K562 (cell line): ENCODE results near the gene FN1.
A peak's percentile ranks its signal among the peaks of the same experiment; 100 is the strongest.

Experiments
- ATF1 ChIP-seq, 2 experiments: fragments of 450-650 bp in 1 of 2; IDR thresholded peaks; 2 replicates each; pipeline ENCODE4 v1.6.1; 2016; ENCODE audit warnings: missing compliant biosample characterization in 1 of 2, missing genetic modification characterization in 1 of 2
- CCAR2 ChIP-seq: fragments of 200-400 bp; formaldehyde crosslinking; IDR thresholded peaks from 2 replicates; pipeline ENCODE4 v1.6.1; 2017; ENCODE audit warnings: mild to moderate bottlenecking, low read depth, low read length
- EZH2 ChIP-seq: IDR thresholded peaks from 2 replicates; pipeline ENCODE4 v1.6.1; 2012; ENCODE audit warnings: low read depth, mild to moderate bottlenecking, inconsistent platforms, low read length, borderline replicate concordance
- SMARCA5 ChIP-seq: fragments of 450-650 bp; IDR thresholded peaks from 2 replicates; pipeline ENCODE4 v1.6.1; 2016
- SMC3 ChIP-seq: conservative IDR thresholded peaks from 2 replicates; pipeline ENCODE4 v1.6.1; 2011; ENCODE audit warnings: low read depth, low read length, improper control_type of control experiment; ENCODE audit not compliant: insufficient read depth
- ZKSCAN1 ChIP-seq: fragments of 150-350 bp; IDR thresholded peaks from 2 replicates; pipeline ENCODE4 v1.6.1; 2016; ENCODE audit warnings: low read depth, low read length
- ZNF512 ChIP-seq: IDR thresholded peaks from 2 replicates; pipeline ENCODE4 v1.6.1; 2016; ENCODE audit warnings: missing genetic modification characterization, missing compliant biosample characterization
- ZNF561 ChIP-seq: fragments of 450-650 bp; formaldehyde crosslinking; conservative IDR thresholded peaks from 2 replicates; pipeline ENCODE4 v1.4.0; 2020; ENCODE audit warnings: mild to moderate bottlenecking, moderate library complexity

GRCh38 chr2:215439980-215440512, 4.2 kb upstream of the FN1 start:
- TF ChIP-seq SMARCA5 = no peak
- 0 out of 2 replicates have a peak, but pooled peaks have one; percentile 9 for TF ChIP-seq ZNF512 (tag)
- TF ChIP-seq ZNF561 = no peak
- TF ChIP-seq ZKSCAN1 = no peak
- no peak for TF ChIP-seq SMC3
- TF ChIP-seq EZH2 = no peak
- no peak for TF ChIP-seq ATF1 (CRISPR knock-in tag; IDR thresholded peaks at IDR 0.05)
- TF ChIP-seq ATF1 (tag; IDR thresholded peaks at IDR 0.05) = no peak
- no peak for TF ChIP-seq CCAR2
